HG03045 (cell line): ENCODE measurements around the gene CELSR2.
"Not testable (repeated sequence)": the region's sequence is repeated elsewhere in the genome, so short reads cannot be mapped to it uniquely, and the experiment has no call there.

Source experiments
- ATAC-seq: cut with Tn5 transposase; IDR thresholded peaks from one replicate; pipeline ENCODE4 v1.9.1; 2021; ENCODE audit warnings: mild to moderate bottlenecking, moderate library complexity; ENCODE audit not compliant: unreplicated experiment

The CELSR2 gene

GRCh38 chr1:109298666-109299557, 49.6 kb downstream of the CELSR2 start:
- ATAC-seq: no peak

GRCh38 chr1:109299558-109300343, 50.4 kb downstream of the CELSR2 start:
- ATAC-seq: no peak

DNA sequence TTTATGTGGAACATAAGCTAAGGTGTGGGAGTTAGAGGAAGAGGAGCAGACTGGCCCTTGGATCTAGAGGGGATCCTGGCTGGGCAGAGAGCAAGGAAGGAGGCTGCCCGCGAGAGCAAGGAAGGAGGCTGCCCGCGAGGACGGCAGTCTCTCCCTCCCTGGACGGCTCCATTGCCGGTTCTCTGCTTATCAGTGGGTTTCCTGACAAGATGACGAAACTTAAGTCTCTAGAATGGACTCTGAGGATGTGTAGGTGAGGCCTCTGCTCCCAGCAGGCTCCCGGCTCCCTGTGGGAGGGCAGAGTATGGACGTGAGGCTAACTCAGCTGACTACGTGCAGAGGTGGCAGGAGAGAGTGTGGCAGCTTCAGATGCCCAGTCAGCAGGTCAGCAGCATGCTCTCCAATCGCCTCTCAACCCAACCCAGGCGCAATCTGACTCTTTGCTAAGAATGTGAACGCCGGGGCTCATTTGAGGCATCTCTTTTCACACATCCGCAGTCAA, 51.4 kb downstream of the CELSR2 start:
- no peak for ATAC-seq

DNA sequence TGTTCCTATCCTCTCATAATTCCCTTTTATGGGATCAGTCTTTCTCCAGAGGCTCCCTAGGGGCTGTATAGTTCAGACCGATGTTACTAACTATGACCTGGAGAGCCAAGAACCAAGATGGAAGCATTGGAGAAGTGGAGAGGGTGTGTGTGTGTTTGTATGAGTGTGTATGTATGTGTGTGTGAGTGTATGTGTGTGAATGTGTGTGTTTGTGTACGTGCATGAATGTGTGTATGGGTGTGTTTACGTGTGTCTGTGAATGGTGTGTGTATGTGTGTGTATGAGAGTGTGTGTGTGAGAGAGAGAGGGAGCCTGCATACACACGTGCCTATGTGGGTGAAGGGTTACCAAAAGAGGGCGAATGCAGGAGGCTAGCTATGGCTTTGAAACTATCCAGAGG, 52.5 kb downstream of the CELSR2 start:
- ATAC-seq: no peak

DNA sequence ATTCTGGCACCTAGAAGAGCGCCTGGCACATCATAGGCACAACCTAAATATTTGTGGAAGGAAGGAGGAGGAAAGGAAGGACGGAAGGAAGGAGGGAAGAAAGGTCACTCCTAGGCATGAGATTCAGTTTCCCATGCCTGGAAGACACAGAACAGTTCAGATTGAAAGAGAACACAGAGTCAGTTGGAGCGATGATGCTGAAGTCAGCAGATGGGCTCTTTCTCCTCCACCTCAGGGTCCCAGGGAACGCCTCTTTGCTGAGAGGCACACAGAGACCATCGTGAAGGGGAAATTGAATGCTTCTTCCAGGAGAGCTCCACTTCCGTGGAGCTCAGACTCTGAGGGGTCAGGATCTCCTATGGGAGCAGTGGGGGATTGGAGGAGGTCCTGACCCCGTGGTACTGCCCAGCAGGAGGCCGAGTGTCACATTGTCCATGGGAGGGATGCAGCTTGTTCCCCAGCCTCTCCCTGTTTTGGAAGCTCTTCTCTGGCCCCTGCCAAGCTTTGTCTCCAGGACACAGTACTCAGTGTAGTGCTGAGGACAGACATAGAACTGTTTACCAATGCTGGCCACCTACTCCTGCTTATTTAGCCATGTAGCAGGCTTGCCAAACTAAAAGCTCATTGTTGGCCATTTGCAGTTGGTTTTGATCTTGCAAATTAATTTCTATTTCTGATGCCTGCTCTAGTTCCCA, 55.0 kb downstream of the CELSR2 start:
- no peak for ATAC-seq

GRCh38 chr1:109305991-109306390, 56.7 kb downstream of the CELSR2 start:
- not testable (repeated sequence) for ATAC-seq

- ATAC-seq: no peak
Observed at GRCh38 chr1:109306832-109307273, 57.5 kb downstream of the CELSR2 start, which contains the start of gene MYBPHL. Gene MYBPHL, minus strand, starts transcription at chr1:109307011. Its CDS starts 20 bp downstream, at chr1:109306991.

GRCh38 chr1:109307274-109308021, 58.1 kb downstream of the CELSR2 start:
- no peak for ATAC-seq

DNA sequence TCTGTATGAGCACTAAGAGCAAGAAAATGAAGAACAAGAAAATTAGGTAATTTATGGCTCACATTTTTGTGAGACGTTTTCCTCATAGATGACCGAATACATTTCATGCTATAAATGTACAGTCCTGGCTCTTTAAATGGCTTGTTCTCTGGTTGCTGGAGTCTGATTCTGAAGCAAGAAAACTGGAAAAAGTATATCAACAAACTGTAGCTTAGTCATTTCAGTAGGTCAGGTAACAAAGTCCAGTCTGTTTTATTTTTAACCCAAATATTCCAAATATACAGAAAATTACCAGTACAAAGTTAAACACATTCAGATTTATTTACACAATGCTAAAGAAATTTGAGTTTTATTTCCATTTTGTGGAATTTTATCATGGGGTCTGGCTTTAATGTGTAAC, 60.0 kb downstream of the CELSR2 start:
- no peak for ATAC-seq

DNA sequence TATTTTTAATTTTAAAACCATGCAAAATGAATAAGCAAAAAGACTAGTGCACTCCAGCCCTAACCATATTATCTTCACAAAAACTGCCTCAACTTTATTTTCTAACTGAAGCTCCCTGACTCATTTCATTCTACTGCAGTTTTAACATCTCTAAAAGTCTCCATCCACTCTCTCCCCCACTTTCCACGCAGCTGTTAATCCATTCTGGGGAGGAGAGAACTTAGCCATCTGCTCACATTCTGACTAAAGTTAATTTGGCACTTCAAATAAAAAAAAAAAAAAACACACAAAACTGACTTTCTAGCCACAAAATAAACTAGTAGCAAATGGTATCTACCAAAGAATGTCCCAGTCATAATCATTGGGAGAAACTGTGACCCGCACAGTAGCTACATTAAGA, 62.9 kb downstream of the CELSR2 start:
- ATAC-seq: no peak

GRCh38 chr1:109312978-109313775, 63.8 kb downstream of the CELSR2 start:
- no peak for ATAC-seq

DNA sequence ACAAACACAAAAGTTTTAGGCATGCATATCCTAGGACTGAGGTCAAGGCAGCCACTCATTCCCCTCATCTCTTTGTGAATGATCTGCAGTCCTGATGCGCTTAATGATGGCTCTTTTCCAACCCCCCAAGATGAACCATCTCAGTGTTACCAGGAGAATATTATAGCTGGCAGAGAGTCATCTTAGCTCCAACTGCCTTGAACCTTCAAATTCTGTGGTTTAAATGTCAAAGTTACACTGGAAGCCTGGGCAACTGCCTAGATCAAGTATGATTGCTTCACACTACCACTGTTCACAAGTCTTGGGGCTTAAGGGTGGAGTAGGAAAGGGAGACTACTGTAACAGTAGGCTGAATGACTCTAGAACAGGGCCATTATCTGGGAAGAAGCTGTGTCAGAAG, 65.5 kb downstream of the CELSR2 start:
- no peak for ATAC-seq

DNA sequence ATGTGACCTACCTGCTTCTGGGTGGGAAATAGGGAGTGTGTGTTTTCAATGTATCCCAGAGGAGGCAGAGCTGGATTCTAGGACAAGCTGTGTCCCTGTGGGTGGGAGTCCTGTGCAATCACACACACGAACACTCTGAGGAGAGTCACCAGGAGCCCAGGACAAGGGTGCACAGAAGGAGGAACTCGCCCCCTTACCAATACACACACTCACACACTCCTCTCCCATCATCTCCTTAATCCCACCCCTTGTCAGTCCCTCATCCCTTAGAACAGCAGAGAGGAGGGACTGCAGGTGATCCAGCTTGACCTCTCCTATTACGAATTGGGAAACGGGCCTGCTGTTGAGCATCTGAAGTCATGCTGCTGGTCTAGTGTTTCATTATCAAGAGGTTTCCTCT, 65.9 kb downstream of the CELSR2 start:
- ATAC-seq: no peak

DNA sequence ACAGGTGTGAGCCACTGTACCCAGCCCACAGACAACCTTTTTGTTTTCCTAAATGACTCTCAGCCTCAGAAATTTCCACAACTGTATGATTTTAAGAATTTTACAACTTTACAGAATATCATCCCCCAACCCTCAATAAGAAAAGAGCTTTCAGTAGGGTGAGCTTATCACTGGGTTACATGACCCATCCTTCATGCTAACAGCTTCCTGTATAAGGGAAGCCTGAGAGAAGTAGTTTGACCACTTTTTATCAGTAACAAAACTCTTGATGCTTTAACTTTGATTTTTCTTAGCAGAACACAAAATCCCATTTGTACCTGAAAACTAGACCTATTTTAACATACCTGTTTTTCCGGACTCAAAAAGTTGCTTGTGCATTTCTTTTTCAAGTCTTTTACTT, 67.2 kb downstream of the CELSR2 start:
- ATAC-seq: no peak

DNA sequence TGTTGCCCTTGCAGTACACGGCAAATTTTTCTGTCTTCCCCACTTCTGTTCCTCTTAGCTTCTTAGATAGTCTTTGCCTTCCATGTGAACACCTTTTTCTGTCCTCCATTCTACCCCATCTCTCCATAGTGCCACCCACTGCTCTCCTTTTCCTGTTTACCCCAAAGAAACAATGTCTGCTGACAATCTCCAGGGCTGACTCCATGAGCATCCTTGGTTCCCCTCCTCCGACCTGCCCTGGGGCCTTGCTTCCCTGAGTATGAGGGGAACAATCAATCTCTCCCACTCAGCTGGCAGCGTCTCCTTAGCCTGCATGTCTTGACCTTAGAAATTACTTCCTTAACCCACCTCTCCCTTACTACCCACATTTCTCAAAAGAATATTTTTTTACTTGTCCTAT, 69.8 kb downstream of the CELSR2 start:
- no peak for ATAC-seq

DNA sequence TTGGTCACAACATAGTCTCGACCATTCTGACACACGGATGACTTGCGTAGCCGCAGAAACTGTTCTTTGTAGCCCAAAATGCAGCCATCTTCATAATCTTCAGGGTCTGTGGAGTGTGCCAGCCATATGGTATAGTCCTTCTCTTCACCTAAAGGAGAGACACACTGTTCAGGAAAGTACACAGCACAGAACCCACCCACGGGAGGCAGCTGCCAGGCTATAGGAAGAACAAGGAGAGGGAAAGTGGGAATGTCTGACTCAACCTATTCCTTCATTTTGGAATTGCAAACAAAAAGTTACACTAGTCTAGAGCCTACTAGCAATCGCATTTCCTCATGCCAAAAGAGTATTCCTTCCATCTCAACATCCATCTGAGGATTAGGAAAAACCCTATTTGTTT, 73.6 kb downstream of the CELSR2 start:
- ATAC-seq: no peak
